HG03135 (cell line): ENCODE measurements around the gene GLB1L3.

ENCODE experiments used
- ATAC-seq: cut with Tn5 transposase; IDR thresholded peaks from one replicate; pipeline ENCODE4 v1.9.1; 2021; ENCODE audit warnings: mild to moderate bottlenecking, moderate library complexity; ENCODE audit not compliant: unreplicated experiment

Gene GLB1L3

DNA sequence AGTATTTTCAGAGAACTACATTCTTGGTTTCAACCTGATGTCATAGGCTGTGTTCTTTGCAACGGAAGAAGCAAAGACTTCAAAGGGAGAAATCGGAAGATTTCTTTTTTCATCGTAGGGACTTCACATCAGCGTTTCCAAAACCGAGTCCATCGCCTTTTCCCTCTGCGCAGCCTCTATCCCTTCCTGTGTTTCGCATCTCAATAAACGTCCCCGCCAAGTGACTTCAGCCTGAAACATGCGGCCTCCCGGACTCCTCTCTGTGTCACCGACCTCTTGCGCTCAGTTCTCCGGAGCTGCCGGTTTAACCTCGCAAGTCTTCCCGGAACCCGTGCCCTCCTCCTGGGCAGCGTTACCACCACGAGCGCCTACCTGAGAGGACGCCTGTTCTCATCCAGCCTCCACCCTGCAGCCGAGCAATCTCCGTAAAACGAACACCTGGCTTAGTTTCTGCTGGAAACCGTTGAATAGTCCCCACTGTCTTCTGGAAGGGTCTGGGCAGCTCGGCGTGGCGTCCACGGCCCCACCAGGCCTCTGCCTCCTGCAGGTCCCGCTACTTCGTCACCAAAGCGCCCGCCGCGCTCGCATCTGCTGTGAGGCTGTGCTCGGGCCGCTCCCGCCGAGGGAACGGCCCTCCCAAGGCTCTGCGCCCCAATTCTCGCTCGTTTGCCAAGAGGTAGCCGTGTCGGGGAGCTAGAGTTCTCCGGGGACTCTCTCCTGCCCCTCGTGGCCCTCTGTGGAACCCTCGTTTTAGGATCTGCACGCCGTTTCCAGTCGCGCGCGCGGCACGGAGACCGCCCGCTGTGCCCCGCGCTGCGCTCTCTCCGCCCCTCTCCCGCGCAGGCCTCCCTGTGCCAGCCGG lies at the start of gene GLB1L3:
Gene GLB1L3 (plus strand): TSS at position 846 of the 862 bp plus-strand sequence. CDS start 362 bp downstream, outside the sequence.
- peak; percentile 83 for ATAC-seq

DNA sequence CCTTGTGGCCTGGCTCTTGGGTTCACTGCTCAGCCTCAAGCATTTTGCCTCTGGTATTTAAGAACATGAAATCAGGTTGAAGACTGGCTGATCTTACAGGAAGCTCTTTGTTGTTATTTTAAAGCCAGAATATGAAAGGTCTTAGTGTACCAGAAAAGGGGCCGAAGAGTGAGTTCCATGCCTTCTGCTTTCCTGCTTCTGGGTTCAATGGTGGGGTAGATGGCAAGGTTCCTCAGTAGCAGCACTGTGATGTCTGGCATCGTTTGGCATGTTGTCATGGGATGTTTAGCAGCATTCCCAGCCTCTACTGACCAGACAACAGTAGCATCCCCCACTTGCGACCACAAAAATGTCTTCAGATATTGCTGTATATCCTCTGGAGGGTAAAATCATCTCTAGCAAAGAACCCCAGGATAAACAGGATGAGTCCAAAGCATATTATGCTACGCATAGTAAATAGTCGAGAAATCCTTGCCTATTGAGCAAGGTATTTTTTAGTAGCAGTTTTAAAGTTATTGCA lies 49.3 kb upstream of the GLB1L3 start:
- ATAC-seq = no peak

DNA sequence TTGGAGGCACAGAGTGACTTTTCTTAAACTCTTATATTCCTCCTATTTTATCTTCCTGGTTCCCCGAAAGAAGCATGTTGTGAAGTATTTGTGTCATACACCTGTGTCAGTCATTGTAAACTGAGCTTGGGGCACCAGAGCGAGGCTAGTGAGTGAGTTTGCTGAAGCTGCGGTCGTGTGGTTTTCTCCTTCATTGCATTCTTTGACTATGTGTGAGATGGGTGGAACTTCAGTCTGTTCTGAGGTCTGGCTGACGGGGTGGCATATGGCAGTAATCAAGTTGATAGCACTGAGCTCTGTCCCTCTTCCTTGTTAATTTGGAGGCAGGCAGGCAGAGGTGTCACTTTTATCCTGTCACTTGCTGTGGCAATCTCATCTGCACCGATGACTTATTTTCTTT lies 47.6 kb upstream of the GLB1L3 start:
- ATAC-seq = peak; percentile 50

DNA sequence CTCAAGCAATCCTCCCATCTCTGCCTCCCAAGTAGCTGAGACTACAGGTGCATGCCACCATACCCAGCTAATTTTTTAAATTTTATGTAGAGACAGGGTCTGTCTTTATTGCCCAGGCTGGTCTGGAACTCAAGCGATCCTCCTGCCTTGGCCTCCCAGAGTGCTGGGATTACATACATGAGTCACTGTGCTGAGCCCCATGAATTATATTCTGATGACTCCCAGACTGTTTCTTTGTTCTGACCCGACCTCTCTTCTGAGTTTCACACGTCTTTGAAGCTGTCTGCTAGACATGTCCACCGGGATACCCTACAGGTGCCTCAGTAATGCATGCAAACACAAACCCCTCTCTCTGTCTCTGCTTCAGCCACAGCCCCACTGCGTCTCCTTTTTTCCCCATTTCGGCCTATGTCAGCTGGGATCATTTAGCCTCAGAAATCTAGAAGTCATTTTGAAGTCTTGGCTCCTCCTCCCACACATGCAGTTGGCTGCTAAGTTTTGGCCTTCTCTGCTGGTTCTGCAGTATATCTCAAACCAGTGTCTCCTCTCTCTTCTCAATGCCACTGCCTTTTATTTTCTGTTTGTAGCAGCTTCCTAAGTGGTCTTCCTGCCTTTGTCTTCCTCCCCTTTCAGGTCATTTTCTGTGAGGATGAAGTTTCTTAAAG lies 46.9 kb upstream of the GLB1L3 start:
- no peak for ATAC-seq

DNA sequence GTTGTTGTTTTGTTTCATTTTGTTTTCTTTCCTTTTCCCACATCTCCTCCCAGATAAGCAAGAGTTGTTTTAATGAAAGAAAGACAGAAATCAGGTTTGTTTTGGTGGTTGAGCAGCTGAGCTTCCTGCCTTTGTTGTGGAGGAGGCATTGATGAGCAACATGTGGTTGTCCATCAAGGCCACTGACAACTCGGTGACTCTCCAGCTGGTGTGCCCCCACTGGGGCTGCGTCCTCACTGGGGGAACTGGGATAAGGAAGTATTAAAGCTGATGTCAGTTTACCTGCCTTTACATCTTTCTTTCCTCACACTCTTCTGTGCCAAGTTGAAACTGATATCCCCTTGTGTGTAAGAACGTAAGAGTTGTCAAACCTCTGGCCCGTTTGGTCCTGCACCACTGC lies 45.8 kb upstream of the GLB1L3 start:
- no peak for ATAC-seq

DNA sequence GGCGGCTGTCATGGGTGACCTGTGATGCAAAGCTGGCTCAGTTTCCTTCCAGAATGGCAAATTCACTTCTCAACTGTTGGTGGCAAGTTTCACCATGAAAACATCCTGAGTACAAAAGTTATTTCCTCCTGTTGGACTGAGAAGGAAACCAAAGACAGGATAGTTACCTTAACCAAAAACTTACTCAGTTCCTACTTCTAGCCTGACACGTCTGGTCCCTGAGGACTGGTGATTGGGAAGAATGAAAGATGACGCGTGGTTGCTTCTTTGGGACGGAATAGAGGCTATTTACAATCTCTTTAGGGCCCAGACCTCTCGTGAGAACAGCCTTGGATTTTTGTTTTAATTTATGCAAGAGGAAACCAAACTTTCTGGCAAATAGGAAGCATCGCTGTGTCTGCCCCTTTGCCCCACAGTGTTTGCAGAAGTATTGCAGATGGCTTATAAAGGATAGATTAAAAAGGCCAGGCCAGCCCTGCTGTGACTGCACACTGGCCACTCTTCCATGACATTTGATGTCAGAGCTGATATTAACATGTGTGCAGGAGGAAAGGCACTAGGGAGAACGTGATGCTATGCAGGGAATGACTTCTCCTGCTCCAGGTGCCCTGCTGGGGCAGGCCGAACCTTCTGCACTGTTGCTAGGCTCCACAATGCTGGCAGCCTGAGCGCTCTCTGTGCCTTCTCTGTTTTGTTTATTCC lies 44.1 kb upstream of the GLB1L3 start:
- ATAC-seq = no peak

DNA sequence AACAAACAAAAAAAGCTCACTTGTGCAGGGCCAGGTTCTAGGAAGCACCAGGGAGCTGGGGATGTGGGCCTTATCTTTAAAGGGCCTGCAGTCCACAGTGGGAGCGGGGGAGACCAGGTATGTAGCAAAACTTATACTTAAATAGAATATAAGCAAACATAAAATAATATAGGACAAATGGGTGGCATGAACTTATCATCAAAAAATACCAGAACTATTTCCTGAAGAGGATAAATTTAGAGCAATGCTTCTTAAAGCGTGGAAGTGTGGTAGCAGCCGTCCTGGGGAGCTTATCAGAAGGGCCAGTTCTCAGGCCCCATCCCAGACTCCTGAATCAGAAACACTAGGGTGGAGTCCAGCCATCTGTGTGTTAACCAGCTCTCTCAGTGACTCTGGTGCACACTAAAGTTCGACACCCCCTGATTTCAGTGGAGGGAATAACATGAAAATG lies 42.4 kb upstream of the GLB1L3 start:
- ATAC-seq = no peak

- ATAC-seq = no peak
Measured at GRCh38 chr11:134235399-134235798, 40.8 kb upstream of the GLB1L3 start.

DNA sequence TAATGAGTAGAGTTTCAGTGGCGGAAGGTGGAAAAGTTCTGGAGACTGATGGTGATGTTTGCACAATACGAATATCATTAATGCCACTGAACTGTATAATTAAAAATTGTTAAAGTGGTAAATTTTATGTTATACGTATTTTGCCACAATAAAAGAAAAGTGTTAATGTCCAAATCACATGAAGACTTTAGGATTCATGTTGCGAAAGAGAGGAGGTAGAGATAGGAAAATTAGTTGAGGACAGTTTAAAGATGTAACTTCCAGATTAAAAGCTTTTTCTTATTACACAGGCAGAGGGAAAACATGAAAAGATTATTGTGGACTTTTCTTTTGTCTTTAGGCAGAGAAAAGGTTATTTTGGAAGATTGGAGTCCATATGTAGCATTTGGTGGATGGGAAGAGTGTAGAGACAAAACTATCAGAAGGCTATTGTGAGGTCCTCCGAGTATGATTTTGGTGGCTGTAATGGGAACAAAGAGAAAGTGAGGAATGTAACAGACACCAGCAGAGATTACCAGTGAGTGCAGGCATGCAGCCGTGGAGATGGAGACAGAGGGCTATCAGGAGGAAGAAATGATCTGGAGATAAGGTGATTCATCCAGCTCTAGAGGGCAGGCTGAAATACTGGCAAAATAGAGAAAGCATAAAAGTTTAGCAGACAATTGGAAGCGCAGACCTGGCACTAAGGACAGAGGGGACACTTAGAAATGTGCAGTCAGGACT lies 39.2 kb upstream of the GLB1L3 start:
- no peak for ATAC-seq

- no peak for ATAC-seq
Measured at GRCh38 chr11:134237557-134237922, 38.6 kb upstream of the GLB1L3 start.

GRCh38 chr11:134238956-134239355 lies 37.2 kb upstream of the GLB1L3 start:
- no peak for ATAC-seq

DNA sequence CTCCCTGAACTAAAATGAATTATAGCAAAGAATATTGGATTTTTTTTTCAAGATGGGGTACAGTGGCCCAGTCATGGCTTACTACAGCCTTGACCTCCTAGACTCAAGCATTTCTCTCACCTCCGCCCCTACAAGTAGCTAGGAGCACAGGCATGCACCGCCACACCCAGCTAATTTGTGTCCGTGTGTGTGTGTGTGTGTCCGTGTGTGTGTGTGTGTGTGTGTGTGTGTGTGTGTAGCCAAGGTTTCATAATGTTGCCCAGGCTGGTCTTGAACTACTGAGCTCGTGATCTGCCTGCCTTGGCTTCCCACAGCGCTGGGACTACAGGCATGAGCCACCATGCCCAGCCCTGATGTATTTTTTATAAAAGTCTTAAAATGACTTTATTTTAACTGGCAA lies 35.6 kb upstream of the GLB1L3 start:
- ATAC-seq = no peak

- no peak for ATAC-seq
Measured at GRCh38 chr11:134242376-134242775, 33.8 kb upstream of the GLB1L3 start.

DNA sequence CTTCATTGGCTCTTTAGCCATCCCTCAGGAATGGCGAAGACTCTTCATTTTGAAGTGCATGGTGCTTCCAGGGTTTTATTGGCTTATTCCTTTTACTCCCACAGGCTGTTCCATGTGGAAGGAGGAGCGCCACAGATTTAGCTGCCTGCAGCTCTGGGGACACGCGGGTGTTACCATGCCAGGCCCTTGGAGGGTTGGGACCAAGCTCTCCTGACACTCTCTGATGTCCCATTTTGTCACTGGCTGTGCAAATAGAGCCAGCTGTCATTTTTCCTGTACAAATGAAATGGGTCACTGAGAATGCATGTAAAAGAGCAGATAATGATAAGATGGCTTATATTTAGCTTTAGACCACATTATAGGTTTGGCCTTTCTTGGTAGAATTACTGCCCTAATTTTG lies 32.3 kb upstream of the GLB1L3 start:
- no peak for ATAC-seq

DNA sequence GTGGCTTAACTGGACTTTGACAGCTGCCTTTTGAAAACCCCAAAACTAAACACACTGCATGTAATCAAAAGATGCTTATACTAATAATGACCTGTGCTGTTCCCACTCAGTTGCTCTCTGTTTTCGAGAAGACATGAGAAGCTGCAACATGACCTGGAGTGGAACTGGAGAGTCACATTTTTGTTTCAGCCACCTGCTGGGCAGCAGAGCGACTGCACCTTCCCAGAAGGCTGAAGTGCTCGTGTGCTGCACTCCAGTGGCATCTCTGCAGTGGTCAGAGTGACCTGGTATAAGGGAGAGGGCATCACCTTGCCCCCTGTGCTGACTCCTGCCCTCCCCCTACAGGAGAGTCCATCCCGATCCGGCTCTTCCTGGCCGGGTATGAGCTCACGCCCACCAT lies 31.6 kb upstream of the GLB1L3 start:
- peak; percentile 81 for ATAC-seq

- ATAC-seq = no peak
Measured at GRCh38 chr11:134245434-134245833, 30.7 kb upstream of the GLB1L3 start.

GRCh38 chr11:134246100-134246499 lies 30.1 kb upstream of the GLB1L3 start:
- no peak for ATAC-seq

DNA sequence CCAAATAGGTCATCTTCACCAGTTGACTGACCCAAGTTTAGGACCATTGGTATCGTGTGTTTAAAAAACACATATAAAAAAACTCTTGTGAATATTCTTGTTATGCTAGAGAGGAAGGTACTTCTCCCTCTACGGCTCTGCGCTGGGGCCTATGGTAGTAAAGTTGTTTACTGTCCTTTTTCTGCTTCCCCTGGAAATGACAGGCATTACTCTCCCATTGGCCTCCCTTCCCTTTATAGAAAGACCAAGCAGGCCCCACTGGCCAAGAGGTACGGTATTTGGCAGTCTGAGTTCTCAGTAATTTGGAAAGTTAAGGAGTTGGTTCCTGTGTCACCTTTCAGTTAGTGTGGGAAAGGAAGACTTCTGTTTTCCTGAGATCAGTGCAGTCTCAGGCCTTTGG lies 29.5 kb upstream of the GLB1L3 start:
- no peak for ATAC-seq

DNA sequence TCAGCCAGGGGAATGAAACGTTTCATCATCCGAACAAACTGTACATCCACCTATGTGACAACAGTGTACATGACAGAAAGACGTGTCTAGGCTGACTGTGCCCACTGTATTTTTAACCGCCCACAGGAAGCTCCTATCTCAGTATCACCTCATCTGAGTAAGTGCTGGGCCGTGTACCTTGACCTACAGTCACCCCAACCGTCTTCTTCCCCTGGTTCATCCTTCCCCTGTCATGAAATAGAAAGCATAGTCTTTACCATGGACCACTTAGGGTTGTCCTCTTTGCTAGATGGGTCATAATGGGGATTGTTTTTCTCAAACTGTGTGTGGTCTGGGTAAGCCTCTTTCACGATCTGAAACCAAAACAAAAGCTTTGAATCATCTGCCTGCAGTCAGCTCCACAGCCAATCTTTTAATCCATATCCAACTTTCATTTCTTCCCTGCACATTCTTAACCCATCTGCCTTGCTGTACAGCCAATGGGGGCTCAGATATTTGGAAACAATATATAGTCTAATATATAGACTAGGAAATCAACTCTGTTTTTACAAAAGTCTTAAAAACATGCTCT lies 27.2 kb upstream of the GLB1L3 start:
- ATAC-seq = no peak

DNA sequence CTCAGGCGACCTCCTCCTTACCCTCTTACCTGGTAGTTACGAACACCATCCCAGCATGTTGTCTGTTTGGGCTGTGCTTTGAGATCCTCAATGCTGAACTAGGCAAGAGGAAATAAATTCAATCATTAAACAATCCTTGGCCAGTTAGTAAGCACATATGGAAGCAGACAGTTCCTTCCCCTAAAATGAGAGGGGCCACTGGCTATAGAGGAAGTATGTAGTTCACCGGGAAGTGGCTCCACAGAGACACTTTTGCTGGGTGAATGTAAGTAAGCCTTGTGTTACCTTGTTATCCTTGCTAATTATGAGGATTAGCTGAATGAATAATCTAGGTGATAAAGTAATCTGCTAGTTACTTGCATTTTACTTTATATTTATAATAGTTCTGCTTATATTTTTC lies 25.9 kb upstream of the GLB1L3 start:
- ATAC-seq = no peak
